GM12878 (cell line): ENCODE results near the gene MAST4. TPM values are rescaled to one million over a fixed set of nuclear protein-coding genes. Genes with fewer than 3 reads are reported as not detected.

Experiments
- ATAC-seq: fragments of 200-7000 bp; cut with Tn5 transposase; 3 replicates; pipeline ENCODE4 v1.9.1; 2020; ENCODE audit warnings: mild to moderate bottlenecking, moderate library complexity
- BruUV-seq: library from RNA; stranded (reverse); fragments of 400-500 nt; replicated peaks from 2 replicates; lab custom pipeline; 2021; lab: Mats Ljungman, UMichigan
- CTCF ChIA-PET: fragments of 300-600 bp; sonication (Branson Sonifier 250); formaldehyde crosslinking; extraction: SDS; loops from one replicate; lab custom pipeline; 2021; ENCODE audit warnings: inconsistent platforms; lab: Yijun Ruan, JAX
- POLR2A ChIA-PET: fragments of 350-600 bp; formaldehyde crosslinking; extraction: SDS; loops from one replicate; lab custom pipeline; 2021; ENCODE audit warnings: inconsistent platforms; lab: Charles Lee
- RAD21 ChIA-PET: fragments of 300-600 bp; sonication (Branson Sonifier 250); formaldehyde crosslinking; loops from one replicate; lab custom pipeline; 2023; ENCODE audit warnings: antibody characterized with exemption; ENCODE audit not compliant: unreplicated experiment; lab: Charles Lee
- SMC1A ChIA-PET: fragments of 300-600 bp; sonication (Branson Sonifier 250); formaldehyde crosslinking; loops from one replicate; lab custom pipeline; 2023; ENCODE audit not compliant: unreplicated experiment, uncharacterized antibody; lab: Charles Lee
- DNase-seq: peaks from one replicate; pipeline ENCODE4 v3.0.0-alpha.2; 2011; ENCODE audit warnings: low read depth, low spot score
- FAIRE-seq: peaks from 3 replicates; lab custom pipeline; 2011; peaks lifted over from hg19 to GRCh38; lab: Jason Lieb, UNC
- H2AFZ ChIP-seq: 2 replicates; pipeline ENCODE4 v1.6.0; 2011; ENCODE audit warnings: low read depth, low read length, control low read depth; ENCODE audit not compliant: control insufficient read depth
- H3K27ac ChIP-seq: 2 replicates; pipeline ENCODE4 v1.5.1; 2011; ENCODE audit warnings: control low read depth; ENCODE audit not compliant: control insufficient read depth, insufficient read depth
- H3K27me3 ChIP-seq, 2 experiments: replicated peaks in 1 of 2; 2 replicates each; pipeline versions ENCODE4 v1.6.0 to v1.6.1; 2011; ENCODE audit warnings: low read length in 1 of 2; ENCODE audit not compliant: control insufficient read depth in 2 of 2, insufficient read depth in 2 of 2
- H3K36me3 ChIP-seq, 2 experiments: 2 replicates each; pipeline ENCODE4 v1.5.1; 2011; ENCODE audit warnings: low read length in 1 of 2; ENCODE audit not compliant: control insufficient read depth in 2 of 2, insufficient read depth in 2 of 2
- H3K4me1 ChIP-seq: 2 replicates; pipeline ENCODE4 v1.6.1; 2011; ENCODE audit warnings: mild to moderate bottlenecking, low read length, moderate library complexity, mixed read lengths; ENCODE audit not compliant: control insufficient read depth, insufficient read depth
- H3K4me2 ChIP-seq: 2 replicates; pipeline ENCODE4 v1.6.0; 2011; ENCODE audit warnings: control low read depth; ENCODE audit not compliant: control insufficient read depth, insufficient read depth
- H3K4me3 ChIP-seq: fragments of 200-600 bp; sonication (generic); 2 replicates; pipeline ENCODE4 v1.5.1; 2016
- H3K79me2 ChIP-seq: 2 replicates; pipeline ENCODE4 v1.6.0; 2011; ENCODE audit warnings: low read length; ENCODE audit not compliant: control insufficient read depth, insufficient read depth
- H3K9ac ChIP-seq: 2 replicates; pipeline ENCODE4 v1.8.0; 2011; ENCODE audit warnings: low read length, control low read depth, mixed read lengths; ENCODE audit not compliant: control insufficient read depth, insufficient read depth
- H3K9me3 ChIP-seq: replicated peaks from 3 replicates; pipeline ENCODE4 v1.5.1; 2011; ENCODE audit warnings: mild to moderate bottlenecking, low read length; ENCODE audit not compliant: control insufficient read depth, insufficient read depth
- H4K20me1 ChIP-seq: 2 replicates; pipeline ENCODE4 v1.6.0; 2011; ENCODE audit not compliant: control insufficient read depth, insufficient read depth
- BMI1 ChIP-seq: fragments of 450-650 bp; IDR thresholded peaks from 2 replicates; pipeline ENCODE4 v1.6.1; 2016; ENCODE audit warnings: mild to moderate bottlenecking, moderate library complexity, borderline replicate concordance
- E2F8 ChIP-seq: fragments of 450-650 bp; IDR thresholded peaks from 2 replicates; pipeline ENCODE4 v1.6.1; 2018; ENCODE audit warnings: mild to moderate bottlenecking, low read depth, moderate library complexity; ENCODE audit not compliant: partially characterized antibody
- JUND ChIP-seq: IDR thresholded peaks from 2 replicates; pipeline ENCODE4 v1.6.1; 2012; ENCODE audit warnings: low read depth, mild to moderate bottlenecking, low read length, improper control_type of control experiment, moderate library complexity
- PAX5 ChIP-seq: IDR thresholded peaks from 2 replicates; pipeline ENCODE4 v1.6.1; 2011; ENCODE audit warnings: low read depth, low read length, borderline replicate concordance
- POLR2AphosphoS5 ChIP-seq: IDR thresholded peaks from 2 replicates; pipeline ENCODE4 v1.6.1; 2011; ENCODE audit warnings: mild to moderate bottlenecking, low read length, inconsistent platforms
- RAD21 ChIP-seq: IDR thresholded peaks from 2 replicates; pipeline ENCODE4 v1.6.1; 2011; ENCODE audit warnings: mild to moderate bottlenecking, low read depth, low read length, moderate library complexity; ENCODE audit not compliant: insufficient read depth
- RCOR1 ChIP-seq: conservative IDR thresholded peaks from 2 replicates; pipeline ENCODE4 v1.6.1; 2012; ENCODE audit warnings: low read depth, low read length, improper control_type of control experiment
- TCF12 ChIP-seq: IDR thresholded peaks from 2 replicates; pipeline ENCODE4 v1.6.1; 2011; ENCODE audit warnings: low read depth, mild to moderate bottlenecking, low read length
- WGBS: methylation state at CpG from one replicate; pipeline ENCODE4 v1.1.6; 2016; ENCODE audit warnings: low lambda C conversion rate; ENCODE audit not compliant: insufficient replicate concordance, insufficient coverage; ENCODE audit errors: missing lambda C conversion rate; 5-methylcytosine and 5-hydroxymethylcytosine counted together
- in situ Hi-C: fragments of 300-500 bp; cut with MboI; formaldehyde crosslinking; loops from 9 replicates; pipeline ENCODE4 v1.14.3; 2018; ENCODE audit warnings: mixed read lengths
- intact Hi-C: fragments of 100-400 bp; cut with micrococcal nuclease; formaldehyde crosslinking; loops from one replicate; pipeline ENCODE4 v1.14.2; 2022; ENCODE audit not compliant: unreplicated experiment
- polyA plus RNA-seq, 11 experiments: library from polyadenylated mRNA; depleted of rRNA in 4 of 11; unstranded in 6 of 11; stranded (reverse) in 5 of 11; fragments of >200 nt; fragmentation: Nextera tagmentation in 4 of 11; fragmentation: Illumina TruSeq in 1 of 11; extraction: Ambion mirVana in 4 of 11; extraction: Trizol in 1 of 11; gene quantifications; 1 replicate in 1 of 11; 2 replicates in 10 of 11; pipeline versions ENCODE4 v1.2.1 to v1.2.3, GENCODE V29; 2011 to 2016; ENCODE audit warnings: inconsistent platforms in 2 of 11, missing spikeins in 2 of 11, low read depth in 1 of 11
- total RNA-seq, 4 experiments: library from RNA; depleted of rRNA in 3 of 4; stranded (reverse); fragments of >200 nt in 3 of 4; fragmentation: Illumina TruSeq in 1 of 4; extraction: Trizol in 1 of 4; gene quantifications; 2 replicates each; pipeline versions ENCODE4 v1.2.1 to v1.2.3, GENCODE V29; 2013 to 2021

Gene MAST4
- total and polyA plus RNA-seq, 10 of the 15 experiments (the other 5 are each of a cell fraction or from before 2014, with no cell fraction given) = 0.02 to 1.6 (median 0.29) TPM; not detected in 1

DNA sequence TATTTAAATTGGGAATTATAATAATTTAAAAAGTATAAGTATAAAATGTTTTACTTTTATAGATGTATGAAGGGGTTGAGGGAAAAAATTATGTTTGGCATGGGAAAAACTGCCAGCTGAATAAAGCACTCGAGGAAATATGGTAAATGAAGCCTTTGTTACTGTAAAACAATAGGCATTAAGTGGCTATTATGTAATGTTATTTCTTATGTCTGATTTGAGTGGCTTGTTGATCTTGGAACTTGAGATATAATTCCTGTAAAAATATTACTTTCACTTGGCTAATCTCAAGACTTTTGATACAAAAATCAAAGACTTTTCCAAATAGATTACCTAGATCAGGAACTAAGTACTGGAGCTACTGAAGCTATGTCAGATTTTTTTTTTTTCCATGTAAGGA lies 417.5 kb downstream of the MAST4 start:
- BruUV-seq = no TSS peak
- CTCF ChIA-PET = no interaction called here
- SMC1A ChIA-PET = interaction anchor here (1.0 kb wide), 1 partner anchor 33 kb away, joined by 3 read pairs; no protein-coding TSS in a partner anchor
- no peaks in the 10 kb centered on the region for H4K20me1 ChIP-seq
- in situ Hi-C loops = no loop called here
- FAIRE-seq (no peak), ATAC-seq (no peak), DNase-seq (no peak)
- H3K27me3 ChIP-seq = peaks cover 0 to 2% of the 10 kb centered on the region in 2 experiments; a peak in 1 of 4 replicates
- intact Hi-C loops = no loop called here
- POLR2A ChIA-PET = no interaction called here
- no peaks in the 10 kb centered on the region for H3K36me3 ChIP-seq
- no peak overlapping the region for H3K4me3 ChIP-seq
- no peak overlapping the region for H3K4me2 ChIP-seq
- H3K27ac ChIP-seq = no peak overlapping the region
- no peak overlapping the region for H3K9ac ChIP-seq
- TF ChIP-seq RCOR1 (no peak), TCF12 (no peak), PAX5 (no peak), E2F8 (no peak), POLR2AphosphoS5 (no peak), BMI1 (no peak), RAD21 (no peak), JUND (no peak)
- TF ChIP-seq, all 136 proteins: peak for 0
- no peak overlapping the region for H2AFZ ChIP-seq
- H3K79me2 ChIP-seq = no peaks in the 10 kb centered on the region
- 0% methylated on average over 1 of the region's 1 CpG for WGBS
- no peaks in the 10 kb centered on the region for H3K4me1 ChIP-seq
- RAD21 ChIA-PET = no interaction called here
- H3K9me3 ChIP-seq = no peaks in the 10 kb centered on the region
